Measurements from ENCODE around the gene ZFP14.
"Not testable (repeated sequence)": the region's sequence is repeated elsewhere in the genome, so short reads cannot be mapped to it uniquely, and the experiment has no call there.

The ZFP14 gene

GRCh38 chr19:36329534-36329933 is 49.5 kb downstream of the ZFP14 start:
- not testable (repeated sequence) for DNase-seq

GRCh38 chr19:36326649-36327048 is 52.4 kb downstream of the ZFP14 start:
- not testable (repeated sequence) for DNase-seq

GRCh38 chr19:36315164-36315563 is 63.8 kb downstream of the ZFP14 start:
- DNase-seq = not testable (repeated sequence)

- not testable (repeated sequence) for DNase-seq
These were observed 64.9 kb downstream of the ZFP14 start for GRCh38 chr19:36314053-36314452.

- DNase-seq = not testable (repeated sequence)
These were observed 67.8 kb downstream of the ZFP14 start for GRCh38 chr19:36311098-36311760.

GRCh38 chr19:36310416-36310990 is 68.5 kb downstream of the ZFP14 start:
- not testable (repeated sequence) for DNase-seq

- not testable (repeated sequence) for DNase-seq
These were observed 69.2 kb downstream of the ZFP14 start for GRCh38 chr19:36309759-36310158.

- DNase-seq = not testable (repeated sequence)
These were observed 69.7 kb downstream of the ZFP14 start for GRCh38 chr19:36309309-36309708.

- DNase-seq = not testable (repeated sequence)
These were observed 86.7 kb downstream of the ZFP14 start for GRCh38 chr19:36292317-36292716.

All from activated CD4-positive, alpha-beta T cell treated with anti-CD3 and anti-CD28 coated beads for 1 hour (primary cell).